Right forelimb (tissue), 1 donor: ENCODE data around the gene C22orf23.

Experiments used
- DNase-seq: peaks from one replicate; pipeline ENCODE4 v3.0.0-alpha.2; 2018

The C22orf23 gene

GRCh38 chr22:37896181-37896592 lies 57.2 kb downstream of the C22orf23 start:
- DNase-seq = no peak

GRCh38 chr22:37894939-37895670 lies 58.3 kb downstream of the C22orf23 start:
- DNase-seq = no peak

- no peak for DNase-seq
Observed at GRCh38 chr22:37893583-37893983, 59.8 kb downstream of the C22orf23 start.
